ENCODE measurements around the gene PLK3. TPM values are rescaled to one million over a fixed set of nuclear protein-coding genes. Genes with fewer than 3 reads are reported as not detected.
A peak's percentile ranks its signal among the peaks of the same experiment; 100 is the strongest.
"Not testable (repeated sequence)": the region's sequence is repeated elsewhere in the genome, so short reads cannot be mapped to it uniquely, and the experiment has no call there.

PLK3 gene
- total RNA-seq, 4 donors from 2014 or later = 12.4 to 87.2 (median 16.3) TPM

- DNase-seq = peak; percentile 11
- 74% methylated on average over 46 of the region's 48 CpGs; no CpG with 5 or more reads in 1 of the 2 donors for WGBS, 2 donors (ENCODE audit: low coverage in 1 of 2)
- H3K4me1 ChIP-seq = peaks cover 22 to 53% (median 33%) of the 10 kb centered on the region in 4 donors
- no peaks in the 10 kb centered on the region for H3K9me3 ChIP-seq
- H3K36me3 ChIP-seq = no peaks in the 10 kb centered on the region
- H3K27me3 ChIP-seq = no peaks in the 10 kb centered on the region
- H3K4me3 ChIP-seq = peak overlapping the region; percentile 28 to 55 (median 38)
- intact Hi-C loops (cut with DNase I; ENCODE audit: low total_unique reads) (no loop called here), in situ Hi-C loops (cut with MboI; ENCODE audit: low pct_ligation_motif_present in 1 of 4, low pct_unique_long_range_greater_than_20kb in 1 of 4, low sequenced_read_pairs in 3 of 4) (no loop called here)
- peak overlapping the region; percentile 85 to 90 (median 86) for H3K27ac ChIP-seq
- TF ChIP-seq POLR2AphosphoS5 (IDR thresholded peaks at IDR 0.05) = no peak
- TF ChIP-seq POLR2A (IDR thresholded peaks at IDR 0.05) = no peak
- TF ChIP-seq CTCF (IDR thresholded peaks at IDR 0.05) = no peak
- no peak for TF ChIP-seq EP300 (IDR thresholded peaks at IDR 0.05; ENCODE audit: low read depth)
These were observed 12.8 kb downstream of the PLK3 start for GRCh38 chr1:44812822-44813543.

- DNase-seq; H3K27ac ChIP-seq; H3K27me3 ChIP-seq; H3K9me3 ChIP-seq; H3K4me3 ChIP-seq; intact Hi-C loops (cut with DNase I; ENCODE audit: low total_unique reads); H3K36me3 ChIP-seq; in situ Hi-C loops (cut with MboI; ENCODE audit: low pct_ligation_motif_present in 1 of 4, low pct_unique_long_range_greater_than_20kb in 1 of 4, low sequenced_read_pairs in 3 of 4): not testable (repeated sequence)
- WGBS, 2 donors (ENCODE audit: low coverage in 1 of 2) = 93 to 100% methylated on average over 1 to 9 of the region's 9 CpGs
- H3K4me1 ChIP-seq = peaks cover 0 to 41% (median 18%) of the 10 kb centered on the region in 4 donors
These were observed 15.7 kb downstream of the PLK3 start for GRCh38 chr1:44815926-44816325.

GRCh38 chr1:44817307-44817706 lies 17.1 kb downstream of the PLK3 start:
- no peak overlapping the region for H3K4me3 ChIP-seq
- peaks cover 3 to 40% (median 15%) of the 10 kb centered on the region in 4 donors for H3K4me1 ChIP-seq
- H3K9me3 ChIP-seq = no peaks in the 10 kb centered on the region
- H3K36me3 ChIP-seq = no peaks in the 10 kb centered on the region
- DNase-seq = no peak
- no peaks in the 10 kb centered on the region for H3K27me3 ChIP-seq
- 79 to 87% methylated on average over 2 of the region's 2 CpGs for WGBS, 2 donors (ENCODE audit: low coverage in 1 of 2)
- H3K27ac ChIP-seq = no peak overlapping the region
- no peak for TF ChIP-seq POLR2AphosphoS5 (IDR thresholded peaks at IDR 0.05)
- TF ChIP-seq POLR2A (IDR thresholded peaks at IDR 0.05) = no peak
- TF ChIP-seq EP300 (IDR thresholded peaks at IDR 0.05; ENCODE audit: low read depth) = no peak
- no peak for TF ChIP-seq CTCF (IDR thresholded peaks at IDR 0.05)
- in situ Hi-C loops (cut with MboI; ENCODE audit: low pct_ligation_motif_present in 1 of 4, low pct_unique_long_range_greater_than_20kb in 1 of 4, low sequenced_read_pairs in 3 of 4) = no loop called here
- intact Hi-C loops (cut with DNase I; ENCODE audit: low total_unique reads) = no loop called here

GRCh38 chr1:44817771-44818495 lies 17.8 kb downstream of the PLK3 start:
- intact Hi-C loops (cut with DNase I; ENCODE audit: low total_unique reads) (no loop called here), in situ Hi-C loops (cut with MboI; ENCODE audit: low pct_ligation_motif_present in 1 of 4, low pct_unique_long_range_greater_than_20kb in 1 of 4, low sequenced_read_pairs in 3 of 4) (no loop called here)
- H3K4me3 ChIP-seq = no peak overlapping the region
- no peak overlapping the region for H3K27ac ChIP-seq
- 96 to 100% methylated on average over 1 to 11 of the region's 11 CpGs for WGBS, 2 donors (ENCODE audit: low coverage in 1 of 2)
- no peaks in the 10 kb centered on the region for H3K27me3 ChIP-seq
- peaks cover 3 to 38% (median 15%) of the 10 kb centered on the region in 4 donors for H3K4me1 ChIP-seq
- no peaks in the 10 kb centered on the region for H3K36me3 ChIP-seq
- H3K9me3 ChIP-seq = no peaks in the 10 kb centered on the region
- TF ChIP-seq POLR2A (IDR thresholded peaks at IDR 0.05) = no peak
- no peak for TF ChIP-seq CTCF (IDR thresholded peaks at IDR 0.05)
- TF ChIP-seq POLR2AphosphoS5 (IDR thresholded peaks at IDR 0.05) = no peak
- no peak for TF ChIP-seq EP300 (IDR thresholded peaks at IDR 0.05; ENCODE audit: low read depth)
- no peak for DNase-seq

Data from transverse colon (tissue), 4 donors.